Esophagus muscularis mucosa (tissue), 4 donors: ENCODE results near the gene FHL3. TPM values are rescaled to one million over a fixed set of nuclear protein-coding genes. Genes with fewer than 3 reads are reported as not detected.
A peak's percentile ranks its signal among the peaks of the same experiment; 100 is the strongest.

Experiments
- DNase-seq: peaks from one replicate; pipeline ENCODE4 v3.0.0-alpha.2; 2017; ENCODE audit errors: extremely low spot score
- H3K27ac ChIP-seq, 4 donors: fragments of 200-600 bp; sonication (generic); replicated peaks in 1 of 4; 1 replicate in 3 of 4; 2 replicates in 1 of 4; pipeline ENCODE4 v1.5.1; 2016 to 2019; ENCODE audit warnings: mild to moderate bottlenecking in 1 of 4
- H3K27me3 ChIP-seq, 4 donors: fragments of 200-600 bp; sonication (generic); one replicate each; pipeline versions ENCODE4 v1.5.1 to v1.6.0; 2016 to 2019
- H3K36me3 ChIP-seq, 4 donors: fragments of 200-600 bp; sonication (generic); one replicate each; pipeline ENCODE4 v1.5.1; 2016 to 2019
- H3K4me1 ChIP-seq, 4 donors: fragments of 200-600 bp; sonication (generic); one replicate each; pipeline ENCODE4 v1.5.1; 2016 to 2019
- H3K4me3 ChIP-seq, 4 donors: fragments of 200-600 bp; sonication (generic); 1 replicate in 2 of 4; 2 replicates in 2 of 4; pipeline ENCODE4 v1.5.1; 2016 to 2019; ENCODE audit warnings: mild to moderate bottlenecking in 4 of 4, moderate library complexity in 1 of 4
- H3K9me3 ChIP-seq, 4 donors: fragments of 200-600 bp; sonication (generic); 1 replicate in 3 of 4; 2 replicates in 1 of 4; pipeline ENCODE4 v1.5.1; 2016 to 2019
- EP300 ChIP-seq: sonication (generic); formaldehyde crosslinking; IDR thresholded peaks from one replicate; pipeline ENCODE4 v1.6.1; 2017; ENCODE audit warnings: antibody characterized with exemption
- POLR2A ChIP-seq: fragments of 450-650 bp; IDR thresholded peaks from one replicate; pipeline ENCODE4 v1.6.1; 2017; ENCODE audit warnings: antibody characterized with exemption, moderate library complexity, mild to moderate bottlenecking, low read depth
- POLR2AphosphoS5 ChIP-seq, 2 donors: sonication (generic); formaldehyde crosslinking; IDR thresholded peaks; one replicate each; pipeline ENCODE4 v1.6.1; 2017; ENCODE audit warnings: antibody characterized with exemption in 2 of 2
- whole genome bisulfite sequencing: methylation state at CpG from one replicate; pipeline ENCODE4 v1.1.5; 2018; 5-methylcytosine and 5-hydroxymethylcytosine counted together
- intact Hi-C: fragments of 100-400 bp; cut with DNase I; formaldehyde crosslinking; loops from one replicate; pipeline ENCODE4 v1.15.1; 2023
- small RNA-seq, 3 donors: library from RNA; depleted of rRNA; stranded (forward); fragments of <200 nt; gene quantifications; one replicate each; pipeline ENCODE3, GENCODE V24; 2016
- total RNA-seq, 4 donors: library from RNA; depleted of rRNA; stranded (reverse); fragments of >200 nt; gene quantifications; one replicate each; pipeline versions ENCODE4 v1.1.0 to v1.2.1, GENCODE V29; 2016
- TF ChIP-seq, protein P1 (sequence below), 3 experiments: fragments of 200-600 bp in 2 of 3; fragments of 450-650 bp in 1 of 3; sonication (generic) in 2 of 3; IDR thresholded peaks; one replicate each; pipeline ENCODE4 v1.5.1; 2017 to 2019; ENCODE audit warnings: antibody characterized with exemption in 3 of 3, mild to moderate bottlenecking in 2 of 3, moderate library complexity in 1 of 3

FHL3 gene
- total RNA-seq, 4 donors from 2014 or later = 38.3 to 76.9 (median 52.9) TPM

DNA sequence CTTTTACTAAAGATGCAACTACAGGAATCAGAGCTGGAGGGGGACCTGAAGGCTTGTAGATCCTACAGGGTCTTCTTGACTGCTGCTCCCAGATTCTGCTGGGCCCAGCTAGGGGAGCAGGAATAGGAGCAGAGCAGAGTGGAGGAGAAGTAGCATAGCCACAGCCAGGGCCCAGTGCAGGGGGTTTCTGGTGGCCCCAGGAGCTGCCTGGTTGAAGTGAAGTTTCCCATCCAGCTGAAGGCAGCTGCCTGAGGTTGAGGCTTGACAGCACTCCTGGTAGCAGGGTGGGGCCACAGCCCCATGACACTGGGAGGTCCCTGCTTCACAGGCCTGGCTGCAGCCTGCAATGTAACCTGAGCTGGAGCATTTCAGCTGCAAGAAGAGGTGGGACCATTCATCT is 56.5 kb downstream of the FHL3 start:
- DNase-seq = no peak

DNA sequence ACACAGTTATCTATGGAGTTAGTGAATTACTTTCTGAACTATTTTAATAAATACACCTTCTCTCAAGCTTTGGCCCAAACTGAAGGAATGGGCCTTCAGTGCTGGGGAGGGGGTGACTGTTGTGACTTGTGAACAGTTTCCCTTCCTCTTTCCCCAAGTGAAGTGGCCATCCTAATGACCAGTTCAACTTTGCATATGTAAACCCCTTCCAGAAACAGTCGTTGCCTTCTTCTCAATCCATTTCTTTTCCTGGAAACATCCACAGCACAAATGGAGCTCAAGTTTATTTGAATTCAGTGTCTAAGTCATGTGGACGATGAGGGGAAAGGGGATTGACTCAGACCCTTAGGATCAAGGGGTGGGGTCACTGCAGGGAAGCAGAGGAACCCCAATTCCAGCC is 57.1 kb downstream of the FHL3 start:
- Histone ChIP-seq H3K4me3 (no peak overlapping the region), H3K36me3 (peaks cover 16 to 24% (median 22%) of the 10 kb centered on the region in 4 donors), H3K9me3 (no peaks in the 10 kb centered on the region), H3K4me1 (peaks cover 23 to 34% (median 28%) of the 10 kb centered on the region in 4 donors), H3K27me3 (no peaks in the 10 kb centered on the region), H3K27ac (no peak overlapping the region)
- 68% methylated on average over 2 of the region's 2 CpGs for WGBS
- no peak for TF ChIP-seq POLR2A
- TF ChIP-seq, protein P1, sequence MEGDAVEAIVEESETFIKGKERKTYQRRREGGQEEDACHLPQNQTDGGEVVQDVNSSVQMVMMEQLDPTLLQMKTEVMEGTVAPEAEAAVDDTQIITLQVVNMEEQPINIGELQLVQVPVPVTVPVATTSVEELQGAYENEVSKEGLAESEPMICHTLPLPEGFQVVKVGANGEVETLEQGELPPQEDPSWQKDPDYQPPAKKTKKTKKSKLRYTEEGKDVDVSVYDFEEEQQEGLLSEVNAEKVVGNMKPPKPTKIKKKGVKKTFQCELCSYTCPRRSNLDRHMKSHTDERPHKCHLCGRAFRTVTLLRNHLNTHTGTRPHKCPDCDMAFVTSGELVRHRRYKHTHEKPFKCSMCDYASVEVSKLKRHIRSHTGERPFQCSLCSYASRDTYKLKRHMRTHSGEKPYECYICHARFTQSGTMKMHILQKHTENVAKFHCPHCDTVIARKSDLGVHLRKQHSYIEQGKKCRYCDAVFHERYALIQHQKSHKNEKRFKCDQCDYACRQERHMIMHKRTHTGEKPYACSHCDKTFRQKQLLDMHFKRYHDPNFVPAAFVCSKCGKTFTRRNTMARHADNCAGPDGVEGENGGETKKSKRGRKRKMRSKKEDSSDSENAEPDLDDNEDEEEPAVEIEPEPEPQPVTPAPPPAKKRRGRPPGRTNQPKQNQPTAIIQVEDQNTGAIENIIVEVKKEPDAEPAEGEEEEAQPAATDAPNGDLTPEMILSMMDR (IDR thresholded peaks at IDR 0.05) = no peak
- TF ChIP-seq EP300 = no peak
- no peak for TF ChIP-seq POLR2AphosphoS5 (IDR thresholded peaks at IDR 0.05)
- intact Hi-C loops = no loop called here
- no peak for DNase-seq

More for the DNA sequence above, 56.5 kb downstream of the FHL3 start:
- H3K4me1 ChIP-seq = peaks cover 23 to 34% (median 28%) of the 10 kb centered on the region in 4 donors
- H3K27me3 ChIP-seq = no peaks in the 10 kb centered on the region
- no peaks in the 10 kb centered on the region for H3K9me3 ChIP-seq
- no peak overlapping the region for H3K27ac ChIP-seq
- H3K4me3 ChIP-seq = no peak overlapping the region
- H3K36me3 ChIP-seq = peaks cover 10 to 17% (median 16%) of the 10 kb centered on the region in 4 donors
- intact Hi-C loops = no loop called here
- TF ChIP-seq POLR2AphosphoS5 (IDR thresholded peaks at IDR 0.05) (no peak), POLR2A (no peak)
- TF ChIP-seq, protein P1 (IDR thresholded peaks at IDR 0.05) = no peak

DNA sequence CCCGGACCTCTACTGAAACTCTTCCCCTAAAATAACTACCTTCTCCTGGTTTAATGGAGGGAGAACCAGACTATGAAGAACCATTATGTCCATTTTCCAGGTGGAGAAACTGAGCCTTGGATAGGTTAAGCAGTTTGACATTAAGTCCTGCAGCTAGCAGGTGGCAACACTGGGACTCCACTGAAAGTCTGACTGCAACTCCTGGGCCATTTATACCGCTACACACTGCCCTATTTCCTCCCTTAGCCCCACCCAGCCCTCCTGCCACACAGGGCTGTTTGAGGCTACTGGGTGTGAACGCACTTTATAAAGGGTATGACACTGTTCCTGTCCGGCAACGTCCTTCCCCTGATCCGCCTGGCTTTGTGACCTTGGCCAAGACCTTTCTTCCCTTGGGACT is 58.0 kb downstream of the FHL3 start:
- Histone ChIP-seq H3K4me1 (peaks cover 23 to 34% (median 28%) of the 10 kb centered on the region in 4 donors), H3K4me3 (peak overlapping the region; percentile 72 to 98 (median 86)), H3K9me3 (no peaks in the 10 kb centered on the region), H3K27ac (peak overlapping the region; percentile 87 to 91 (median 88)), H3K27me3 (no peaks in the 10 kb centered on the region), H3K36me3 (peaks cover 24 to 32% (median 30%) of the 10 kb centered on the region in 4 donors)
- intact Hi-C loops = no loop called here
- whole genome bisulfite sequencing = 65% methylated on average over 6 of the region's 6 CpGs
- no peak for DNase-seq
- no peak for TF ChIP-seq EP300
- TF ChIP-seq, protein P1 (IDR thresholded peaks at IDR 0.05) = no peak
- TF ChIP-seq POLR2AphosphoS5 (IDR thresholded peaks at IDR 0.05) = no peak
- TF ChIP-seq POLR2A = no peak

Small RNA genes lying within 50 kb of the gene (small RNA-seq; reads per million reads assigned to genes)
- gene RF00017 (0 reads per million in 3 donors), gene RNU6-510P (0 reads per million in 3 donors)

Other genes starting within 250 kb of the FHL3 start
- under 1 TPM; 0.17 to 0.83 (median 0.39) TPM for gene EPHA10, start 240.4 kb downstream of the FHL3 start, total RNA-seq
- gene MANEAL, start 211.7 kb downstream of the FHL3 start, total RNA-seq = 1 to 10 TPM; 1.2 to 3.3 (median 1.5) TPM
- gene C1orf122, start 197.7 kb downstream of the FHL3 start, total RNA-seq = 100 to 1,000 TPM in 1 of 4 donors, 10 to 100 TPM in 3; 69.9 to 103 (median 94.3) TPM
- gene YRDC, start 197.3 kb downstream of the FHL3 start, total RNA-seq = 10 to 100 TPM; 10.8 to 19.1 (median 14.3) TPM
- gene MTF1, start 145.9 kb downstream of the FHL3 start, total RNA-seq = 1 to 10 TPM; 4.0 to 7.4 (median 6.7) TPM
- gene INPP5B, start 58.5 kb downstream of the FHL3 start, total RNA-seq = 10 to 100 TPM; 31.1 to 38.9 (median 36.8) TPM
- 10 to 100 TPM; 38.2 to 42.4 (median 40.6) TPM for gene SF3A3, start 15.5 kb downstream of the FHL3 start, total RNA-seq
- gene UTP11, start 7.2 kb upstream of the FHL3 start, total RNA-seq = 10 to 100 TPM; 39.7 to 55.8 (median 42.4) TPM
- gene POU3F1, start 41.3 kb upstream of the FHL3 start, total RNA-seq = 1 to 10 TPM in 1 of 4 donors, under 1 TPM in 2, not detected in 1; 0.29 to 1.3 (median 0.33) TPM